ENCODE results near the gene SH3BP4.

- TF ChIP-seq CTCF (IDR thresholded peaks at IDR 0.05): no peak
- TF ChIP-seq RAD21 (conservative IDR thresholded peaks at IDR 0.05 in 1 of 2, IDR thresholded peaks at IDR 0.05 in 1 of 2): no peak
- no peak for TF ChIP-seq RFX5 (IDR thresholded peaks at IDR 0.05)
- TF ChIP-seq ESRRA (IDR thresholded peaks at IDR 0.05; ENCODE audit: borderline replicate concordance, low read length): no peak
- no peak for TF ChIP-seq USF2 (IDR thresholded peaks at IDR 0.05)
- TF ChIP-seq POLR2A (IDR thresholded peaks at IDR 0.05; ENCODE audit: low read length): no peak
- TF ChIP-seq ZSCAN20 (CRISPR knock-in tag; IDR thresholded peaks at IDR 0.05): no peak
- TF ChIP-seq EHF (CRISPR knock-in tag; IDR thresholded peaks at IDR 0.05): no peak
- no peak for TF ChIP-seq POLR2AphosphoS2 (conservative IDR thresholded peaks at IDR 0.05; ENCODE audit: low read length)
These were observed 24.8 kb downstream of the SH3BP4 start for GRCh38 chr2:234976479-234977227.

Data from A549 (cell line).